ENCODE measurements around the gene ERN2.
"Not testable (repeated sequence)": the region's sequence is repeated elsewhere in the genome, so short reads cannot be mapped to it uniquely, and the experiment has no call there.

Gene ERN2

GRCh38 chr16:23712976-23713375, at the start of gene ERN2:
TSS of gene ERN2 (minus strand) at chr16:23713222. CDS start at chr16:23713187, 35 bp downstream.
- TF ChIP-seq EZH2 (IDR thresholded peaks at IDR 0.05) (no peak), FOXP2 (optimal IDR thresholded peaks at IDR 0.05; ENCODE audit: control extremely low read depth, extremely low read length, insufficient read depth) (no peak)
- no peaks in the 10 kb centered on the region for H3K36me3 ChIP-seq (ENCODE audit: insufficient read depth, low read length)
- H3K4me3 ChIP-seq: no peak within 1 kb of the TSS
- no peak for DNase-seq (ENCODE audit: low read depth, low spot score)
- H3K9ac ChIP-seq (ENCODE audit: insufficient read length): no peak within 1 kb of the TSS
- H3K9me3 ChIP-seq (ENCODE audit: low read depth, low read length): 0 out of 2 replicates have a peak, but pooled peaks cover 6% of the 10 kb centered on the region
- H3K27ac ChIP-seq: no peak within 1 kb of the TSS

GRCh38 chr16:23757937-23758619, 45.1 kb upstream of the ERN2 start:
- TF ChIP-seq FOXP2 (optimal IDR thresholded peaks at IDR 0.05; ENCODE audit: control extremely low read depth, extremely low read length, insufficient read depth): no peak
- no peak for TF ChIP-seq POLR2AphosphoS5 (IDR thresholded peaks at IDR 0.05; ENCODE audit: borderline replicate concordance, low read depth, low read length)
- no peak for TF ChIP-seq EZH2 (IDR thresholded peaks at IDR 0.05)
- no peak for DNase-seq (ENCODE audit: low read depth, low spot score)
- Histone ChIP-seq H3K36me3 (ENCODE audit: insufficient read depth, low read length) (no peaks in the 10 kb centered on the region), H3K9me3 (ENCODE audit: low read depth, low read length) (no peaks in the 10 kb centered on the region), H3K9ac (ENCODE audit: insufficient read length) (no peak overlapping the region), H3K4me3 (no peak overlapping the region), H3K27ac (no peak overlapping the region)

- Histone ChIP-seq H3K36me3 (ENCODE audit: insufficient read depth, low read length) (no peaks in the 10 kb centered on the region), H3K9ac (ENCODE audit: insufficient read length) (no peak overlapping the region), H3K27ac (no peak overlapping the region), H3K9me3 (ENCODE audit: low read depth, low read length) (no peaks in the 10 kb centered on the region), H3K4me3 (no peak overlapping the region)
- DNase-seq (ENCODE audit: low read depth, low spot score): no peak
- TF ChIP-seq FOXP2 (optimal IDR thresholded peaks at IDR 0.05; ENCODE audit: control extremely low read depth, extremely low read length, insufficient read depth) (no peak), POLR2AphosphoS5 (IDR thresholded peaks at IDR 0.05; ENCODE audit: borderline replicate concordance, low read depth, low read length) (no peak), EZH2 (IDR thresholded peaks at IDR 0.05) (no peak)
Observed at GRCh38 chr16:23757116-23757515, 44.1 kb upstream of the ERN2 start.

- no peak overlapping the region for H3K4me3 ChIP-seq
- no peak for TF ChIP-seq EZH2 (IDR thresholded peaks at IDR 0.05)
- no peak for TF ChIP-seq FOXP2 (optimal IDR thresholded peaks at IDR 0.05; ENCODE audit: control extremely low read depth, extremely low read length, insufficient read depth)
- TF ChIP-seq POLR2AphosphoS5 (IDR thresholded peaks at IDR 0.05; ENCODE audit: borderline replicate concordance, low read depth, low read length): no peak
- no peak overlapping the region for H3K27ac ChIP-seq
Observed at GRCh38 chr16:23755484-23755809, 42.4 kb upstream of the ERN2 start.

GRCh38 chr16:23754594-23755483, 41.8 kb upstream of the ERN2 start, which contains the start of gene CHP2:
TSS of gene CHP2 (plus strand) at chr16:23755026. CDS start at chr16:23755050, 24 bp downstream.
- Histone ChIP-seq H3K9ac (ENCODE audit: insufficient read length) (no peak within 1 kb of the TSS), H3K4me3 (no peak within 1 kb of the TSS), H3K9me3 (ENCODE audit: low read depth, low read length) (no peaks in the 10 kb centered on the region), H3K27ac (no peak within 1 kb of the TSS), H3K36me3 (ENCODE audit: insufficient read depth, low read length) (no peaks in the 10 kb centered on the region)
- no peak for TF ChIP-seq POLR2AphosphoS5 (IDR thresholded peaks at IDR 0.05; ENCODE audit: borderline replicate concordance, low read depth, low read length)
- TF ChIP-seq EZH2 (IDR thresholded peaks at IDR 0.05): no peak
- no peak for TF ChIP-seq FOXP2 (optimal IDR thresholded peaks at IDR 0.05; ENCODE audit: control extremely low read depth, extremely low read length, insufficient read depth)
- DNase-seq (ENCODE audit: low read depth, low spot score): no peak

More at GRCh38 chr16:23755484-23755809, 42.4 kb upstream of the ERN2 start:
- Histone ChIP-seq H3K9ac (ENCODE audit: insufficient read length) (no peak overlapping the region), H3K9me3 (ENCODE audit: low read depth, low read length) (no peaks in the 10 kb centered on the region), H3K36me3 (ENCODE audit: insufficient read depth, low read length) (no peaks in the 10 kb centered on the region)
- no peak for DNase-seq (ENCODE audit: low read depth, low spot score)

GRCh38 chr16:23753908-23754593, 41.0 kb upstream of the ERN2 start:
- no peak overlapping the region for H3K27ac ChIP-seq
- TF ChIP-seq POLR2AphosphoS5 (IDR thresholded peaks at IDR 0.05; ENCODE audit: borderline replicate concordance, low read depth, low read length) (no peak), FOXP2 (optimal IDR thresholded peaks at IDR 0.05; ENCODE audit: control extremely low read depth, extremely low read length, insufficient read depth) (no peak), EZH2 (IDR thresholded peaks at IDR 0.05) (no peak)
- H3K9me3 ChIP-seq (ENCODE audit: low read depth, low read length): no peaks in the 10 kb centered on the region
- no peak overlapping the region for H3K4me3 ChIP-seq
- no peak overlapping the region for H3K9ac ChIP-seq (ENCODE audit: insufficient read length)
- H3K36me3 ChIP-seq (ENCODE audit: insufficient read depth, low read length): no peaks in the 10 kb centered on the region
- no peak for DNase-seq (ENCODE audit: low read depth, low spot score)

GRCh38 chr16:23751053-23751452, 38.0 kb upstream of the ERN2 start:
- H3K9me3 ChIP-seq (ENCODE audit: low read depth, low read length); H3K4me3 ChIP-seq; H3K36me3 ChIP-seq (ENCODE audit: insufficient read depth, low read length); H3K9ac ChIP-seq (ENCODE audit: insufficient read length); H3K27ac ChIP-seq; DNase-seq (ENCODE audit: low read depth, low spot score): not testable (repeated sequence)

GRCh38 chr16:23748630-23749029, 35.6 kb upstream of the ERN2 start:
- H3K9me3 ChIP-seq (ENCODE audit: low read depth, low read length): no peaks in the 10 kb centered on the region
- DNase-seq (ENCODE audit: low read depth, low spot score): no peak
- H3K9ac ChIP-seq (ENCODE audit: insufficient read length): no peak overlapping the region
- no peak for TF ChIP-seq EZH2 (IDR thresholded peaks at IDR 0.05)
- no peak for TF ChIP-seq POLR2AphosphoS5 (IDR thresholded peaks at IDR 0.05; ENCODE audit: borderline replicate concordance, low read depth, low read length)
- TF ChIP-seq FOXP2 (optimal IDR thresholded peaks at IDR 0.05; ENCODE audit: control extremely low read depth, extremely low read length, insufficient read depth): no peak
- H3K27ac ChIP-seq: peak overlapping the region; percentile 70
- no peaks in the 10 kb centered on the region for H3K36me3 ChIP-seq (ENCODE audit: insufficient read depth, low read length)
- H3K4me3 ChIP-seq: no peak overlapping the region
